NT2/D1 (cell line): Measurements from ENCODE around the gene NDUFA11.

Source experiments
- YY1 ChIP-seq: IDR thresholded peaks from 2 replicates; pipeline ENCODE4 v1.6.1; 2011; ENCODE audit not compliant: insufficient read length, insufficient read depth
- ZNF274 ChIP-seq: IDR thresholded peaks from 2 replicates; pipeline ENCODE4 v1.6.1; 2011; ENCODE audit warnings: mild to moderate bottlenecking, low read depth, low read length

DNA sequence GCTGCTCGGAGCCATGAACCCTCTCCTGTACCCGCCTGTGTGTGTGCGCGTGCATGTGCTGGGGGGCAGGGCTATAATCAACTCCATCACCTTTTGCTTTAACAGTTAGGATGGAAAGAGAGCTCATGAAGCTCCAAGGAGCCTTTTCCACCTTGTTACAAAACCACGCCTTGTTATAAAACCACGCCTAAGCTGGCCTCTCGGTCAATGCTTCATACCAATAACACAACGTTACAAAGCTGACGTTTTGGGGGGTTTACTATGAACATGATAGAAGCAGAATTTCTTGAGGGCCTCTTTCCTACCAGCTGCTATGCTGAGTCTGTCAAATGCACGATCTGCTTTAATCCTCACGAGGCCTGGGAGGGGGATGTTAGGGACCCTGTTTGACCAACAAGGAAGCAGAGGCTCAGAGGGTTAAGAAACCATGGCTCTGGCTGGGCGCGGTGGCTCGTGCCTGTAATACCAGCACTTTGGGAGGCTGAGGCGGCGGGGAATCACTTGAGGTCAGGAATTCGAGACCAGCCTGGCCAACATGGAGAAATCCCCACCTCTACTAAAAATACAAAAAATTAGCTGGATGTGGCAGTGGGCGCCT, 22.3 kb upstream of the NDUFA11 start:
- no peak for TF ChIP-seq YY1
- no peak for TF ChIP-seq ZNF274
